Testis (tissue), 2 donors: ENCODE measurements around the gene MYOCD.

Experiments
- CTCF ChIP-seq, 3 experiments: fragments of 450-650 bp in 2 of 3; fragments of 200-600 bp in 1 of 3; sonication (generic) in 1 of 3; IDR thresholded peaks; one replicate each; pipeline ENCODE4 v1.5.1; 2016 to 2019; ENCODE audit warnings: antibody characterized with exemption in 3 of 3, mild to moderate bottlenecking in 2 of 3, moderate library complexity in 1 of 3
- POLR2A ChIP-seq: fragments of 450-650 bp; IDR thresholded peaks from one replicate; pipeline ENCODE4 v1.6.1; 2017; ENCODE audit warnings: antibody characterized with exemption, mild to moderate bottlenecking, moderate library complexity

DNA sequence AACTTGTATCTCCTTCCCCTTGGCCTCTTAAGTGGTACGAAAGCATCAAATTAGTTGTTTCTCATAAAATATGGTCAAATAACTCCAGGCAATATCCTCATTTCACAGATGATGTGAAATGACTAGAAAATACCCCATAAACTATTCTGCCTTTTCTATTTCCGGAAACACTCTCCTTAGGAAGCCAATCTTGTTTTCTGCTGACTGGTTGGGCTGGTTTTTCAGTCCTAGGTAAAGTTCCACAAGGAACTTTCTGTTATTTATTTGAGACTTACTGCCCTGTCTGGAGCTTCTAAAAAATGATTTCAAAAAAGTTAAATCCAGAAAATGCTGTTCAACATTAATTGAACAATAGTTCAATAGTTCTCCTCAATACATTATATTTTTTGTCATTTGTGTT is 7.3 kb downstream of the MYOCD start:
- TF ChIP-seq CTCF (IDR thresholded peaks at IDR 0.05) (no peak), POLR2A (no peak)
